K562 (cell line): ENCODE measurements around the gene ETV2. TPM values are rescaled to one million over a fixed set of nuclear protein-coding genes. Genes with fewer than 3 reads are reported as not detected.
A peak's percentile ranks its signal among the peaks of the same experiment; 100 is the strongest.

Experiments used
- CGGBP1 ChIP-seq: fragments of 250-450 bp; sonication (Bioruptor Pico); IDR thresholded peaks from 2 replicates; pipeline ENCODE4 v1.9.0; 2021; ENCODE audit warnings: mild to moderate bottlenecking
- CLOCK ChIP-seq: fragments of 250-450 bp; sonication (Bioruptor Pico); IDR thresholded peaks from 2 replicates; pipeline ENCODE4 v1.4.0; 2020; ENCODE audit warnings: mild to moderate bottlenecking, moderate library complexity, borderline replicate concordance
- KDM1A ChIP-seq, 2 experiments: fragments of 450-650 bp; IDR thresholded peaks; 2 replicates each; pipeline ENCODE4 v1.6.1; 2016; ENCODE audit warnings: mild to moderate bottlenecking in 2 of 2
- MYNN ChIP-seq, 2 experiments: sonication (generic); formaldehyde crosslinking in 1 of 2; IDR thresholded peaks; 2 replicates each; pipeline versions ENCODE4 v1.5.0 to v1.6.1; 2016 to 2020; ENCODE audit warnings: antibody characterized with exemption in 1 of 2, missing genetic modification reagents in 1 of 2
- PBX2 ChIP-seq, 2 experiments: IDR thresholded peaks in 1 of 2; conservative IDR thresholded peaks in 1 of 2; 2 replicates each; pipeline ENCODE4 v1.6.1; 2016; ENCODE audit warnings: low read depth in 2 of 2, mild to moderate bottlenecking in 1 of 2, missing compliant biosample characterization in 1 of 2, missing genetic modification characterization in 1 of 2, moderate library complexity in 1 of 2
- POLR3G ChIP-seq: IDR thresholded peaks from 2 replicates; pipeline ENCODE4 v1.6.1; 2011; ENCODE audit not compliant: insufficient read length, insufficient replicate concordance; ENCODE audit errors: extremely low read depth
- RBM22 ChIP-seq: fragments of 200-400 bp; formaldehyde crosslinking; IDR thresholded peaks from 2 replicates; pipeline ENCODE4 v1.6.1; 2018; ENCODE audit warnings: low read length, low read depth; ENCODE audit not compliant: poor library complexity, severe bottlenecking
- RCOR1 ChIP-seq, 2 experiments: IDR thresholded peaks; 2 replicates each; pipeline ENCODE4 v1.6.1; 2012; ENCODE audit warnings: low read depth in 2 of 2, low read length in 2 of 2, borderline replicate concordance in 1 of 2, improper control_type of control experiment in 1 of 2
- RERE ChIP-seq: sonication (generic); formaldehyde crosslinking; IDR thresholded peaks from 2 replicates; pipeline ENCODE4 v1.8.0; 2023; ENCODE audit warnings: missing genetic modification reagents, mild to moderate bottlenecking, borderline replicate concordance
- SIRT6 ChIP-seq: IDR thresholded peaks from one replicate; pipeline ENCODE4 v1.6.1; 2012; ENCODE audit warnings: low read depth, mild to moderate bottlenecking, control low read depth, inconsistent platforms, low read length, moderate library complexity
- SRSF9 ChIP-seq: fragments of 200-400 bp; formaldehyde crosslinking; IDR thresholded peaks from 2 replicates; pipeline ENCODE4 v1.6.1; 2017; ENCODE audit warnings: low read depth, low read length, borderline replicate concordance
- ZNF384 ChIP-seq: IDR thresholded peaks from 2 replicates; pipeline ENCODE4 v1.6.1; 2012; ENCODE audit warnings: low read depth, low read length, improper control_type of control experiment
- polyA plus RNA-seq, 8 experiments: library from polyadenylated mRNA; depleted of rRNA in 4 of 8; stranded (reverse) in 5 of 8; unstranded in 3 of 8; fragments of >200 nt; fragmentation: Nextera tagmentation in 2 of 8; fragmentation: Illumina TruSeq in 1 of 8; extraction: Ambion mirVana in 2 of 8; extraction: Trizol in 1 of 8; gene quantifications; 2 replicates each; pipeline versions ENCODE4 v1.2.1 to v1.2.3, GENCODE V29; 2011 to 2014; ENCODE audit warnings: inconsistent platforms in 1 of 8, missing spikeins in 1 of 8
- total RNA-seq, 7 experiments: library from RNA; depleted of rRNA in 6 of 7; stranded (reverse); fragments of >200 nt in 6 of 7; fragmentation: Illumina TruSeq in 2 of 7; extraction: Trizol in 2 of 7; gene quantifications; 2 replicates each; pipeline versions ENCODE4 v1.2.1 to v1.2.3, GENCODE V29; 2011 to 2021; ENCODE audit warnings: low replicate concordance in 1 of 7

ETV2 gene
- total and polyA plus RNA-seq, 9 of the 15 experiments (the other 6 are each of a cell fraction or from before 2014, with no cell fraction given), result 0.11 to 3.7 (median 0.55) TPM

- TF ChIP-seq KDM1A (IDR thresholded peaks at IDR 0.05) (no peak), ZNF384 (no peak), RBM22 (no peak), RCOR1 (IDR thresholded peaks at IDR 0.05; ENCODE audit: borderline replicate concordance in 1 of 2, low read depth in 2 of 2, low read length in 2 of 2) (0 out of 4 replicates have a peak, but pooled peaks of 1 of the 2 experiments have one; percentile 44), MYNN (IDR thresholded peaks at IDR 0.05) (no peak), MYNN (CRISPR knock-in tag; IDR thresholded peaks at IDR 0.05) (no peak), SRSF9 (no peak), SIRT6 (no peak), RERE (no peak), CLOCK (CRISPR knock-in tag) (0 out of 2 replicates have a peak, but pooled peaks have one; percentile 49), POLR3G (no peak), CGGBP1 (CRISPR knock-in tag) (no peak), PBX2 (CRISPR knock-in tag; IDR thresholded peaks at IDR 0.05; ENCODE audit: low read depth) (no peak), PBX2 (tag; conservative IDR thresholded peaks at IDR 0.05; ENCODE audit: low read depth) (no peak)
Observed at GRCh38 chr19:35612559-35613321, 28.8 kb upstream of the ETV2 start, which contains the start of gene HAUS5 (continued).
